Measurements from ENCODE around the gene CXCL9.
"Not testable (repeated sequence)": the region's sequence is repeated elsewhere in the genome, so short reads cannot be mapped to it uniquely, and the experiment has no call there.

The CXCL9 gene

DNA sequence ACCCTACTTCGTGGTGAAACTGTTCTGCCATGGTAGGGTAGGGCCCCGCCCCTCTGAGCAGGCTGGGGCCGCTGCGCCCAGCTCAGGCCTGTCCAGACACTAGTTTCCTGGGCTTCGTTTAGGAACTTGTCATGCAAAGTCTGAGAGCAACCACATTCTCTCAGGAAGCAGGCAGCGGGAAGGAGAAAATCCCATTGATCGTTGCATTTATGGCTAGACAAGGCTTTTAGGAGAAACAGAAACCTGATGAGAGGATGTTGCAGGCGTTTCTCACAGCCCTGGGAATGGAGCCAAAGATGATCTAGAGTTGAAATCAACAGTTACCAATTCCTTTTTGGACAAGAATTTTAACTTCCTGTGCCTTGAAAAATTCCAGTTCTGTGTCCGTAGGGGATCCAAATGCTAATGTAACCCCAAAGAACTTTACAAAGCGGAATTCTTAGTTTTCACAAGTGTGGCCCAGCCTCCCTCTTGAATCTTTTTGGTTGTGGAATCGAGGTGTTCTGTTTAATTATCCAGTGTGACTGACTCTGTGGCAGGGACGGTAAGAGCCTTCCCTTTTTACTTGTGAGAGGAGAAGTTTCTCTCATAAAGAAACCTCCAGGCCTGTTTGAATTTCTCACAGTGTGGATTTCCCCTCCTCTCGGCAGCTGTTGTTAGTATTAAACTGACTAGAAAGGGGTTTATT, 4.5 kb upstream of the CXCL9 start:
- no peak for DNase-seq

DNA sequence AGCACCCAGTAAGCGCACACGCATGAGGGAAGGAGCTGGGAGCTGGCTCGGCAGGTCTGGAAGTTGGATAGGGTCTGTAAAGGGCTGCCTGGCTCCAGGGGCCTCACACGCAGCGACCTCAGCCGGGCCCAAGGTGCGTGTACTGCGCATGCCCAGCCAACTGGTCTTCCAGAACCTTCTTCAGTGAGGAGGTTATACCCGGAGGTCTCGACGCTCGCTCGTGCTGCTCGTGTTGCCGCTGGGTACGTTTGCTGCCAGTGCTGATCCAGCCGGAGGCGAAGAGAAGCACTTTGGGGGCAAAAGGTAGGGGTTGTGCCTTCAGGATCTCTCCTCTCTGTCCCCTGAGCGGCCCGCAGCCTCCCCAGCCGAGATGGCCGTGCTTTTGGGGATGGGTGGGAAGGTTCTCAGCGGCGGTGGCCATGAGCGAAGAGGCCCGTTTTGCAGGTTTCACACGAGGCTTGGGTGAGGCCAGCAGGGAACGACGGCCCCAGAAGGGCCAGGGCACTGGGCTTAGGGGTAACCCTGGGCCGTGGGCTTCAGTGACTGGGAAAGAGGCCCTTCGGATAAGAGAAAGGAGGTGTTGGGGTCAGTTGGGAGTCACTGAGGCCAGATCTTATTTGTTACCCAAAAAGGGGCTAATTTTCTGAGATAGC, 3.8 kb upstream of the CXCL9 start:
- no peak for DNase-seq

DNA sequence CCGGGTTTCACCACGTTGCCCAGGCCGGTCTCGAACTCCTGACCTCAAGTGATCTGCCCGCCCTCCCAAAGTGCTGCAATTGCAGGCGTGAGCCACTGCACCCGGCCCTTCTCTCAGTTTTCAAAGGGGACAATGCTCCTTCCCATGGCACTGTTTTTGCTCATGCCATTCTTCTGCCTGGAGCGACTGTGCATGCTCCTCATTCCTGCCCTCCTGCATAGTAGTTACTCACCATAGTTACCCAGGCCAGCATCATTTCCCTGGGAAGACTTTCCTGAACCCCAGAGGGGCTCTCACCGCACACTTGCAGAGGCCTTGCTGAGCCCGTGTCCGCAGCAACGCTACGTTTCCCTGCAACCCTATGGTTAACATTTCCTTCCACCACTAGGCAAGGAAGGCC, 3.3 kb upstream of the CXCL9 start:
- DNase-seq, result no peak

DNA sequence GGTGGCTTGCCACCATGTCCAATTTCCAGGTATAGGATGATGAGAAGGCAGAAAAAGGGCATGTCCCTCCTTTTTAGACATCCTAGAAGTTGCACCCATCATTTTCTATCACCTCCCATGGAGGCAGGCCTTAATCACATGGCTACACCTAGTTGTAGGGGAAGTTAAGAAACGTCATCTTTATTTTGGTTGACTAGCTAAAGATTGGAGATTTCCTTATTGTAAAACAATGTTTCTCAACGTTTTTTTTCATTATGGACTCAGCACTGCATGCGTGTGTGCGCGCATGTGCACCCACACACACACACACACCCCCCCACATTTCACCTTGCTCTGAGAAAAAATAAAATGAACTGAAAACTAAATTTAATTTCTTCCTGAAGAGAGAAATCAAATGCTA, 2.0 kb upstream of the CXCL9 start:
- no peak for DNase-seq

DNA sequence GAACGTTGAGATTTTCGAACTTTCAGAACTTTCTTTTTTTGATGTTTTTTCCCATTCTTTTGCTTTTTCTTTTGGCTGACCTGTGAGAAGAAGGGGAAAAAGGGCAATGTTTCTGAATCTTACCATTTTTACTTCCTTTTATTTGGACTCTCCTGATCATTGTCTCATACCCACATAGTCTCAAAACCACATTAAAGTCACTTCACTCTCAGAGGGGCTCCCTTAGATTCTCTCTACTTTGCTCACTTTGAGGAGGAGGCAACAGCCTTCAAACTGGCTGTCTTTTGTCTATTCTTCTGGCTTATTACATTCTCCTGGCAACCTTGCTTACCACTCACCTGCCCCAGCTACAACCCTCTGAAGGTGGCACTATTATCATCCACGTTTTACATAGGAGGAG, 3.7 kb downstream of the CXCL9 start:
- no peak for DNase-seq

DNA sequence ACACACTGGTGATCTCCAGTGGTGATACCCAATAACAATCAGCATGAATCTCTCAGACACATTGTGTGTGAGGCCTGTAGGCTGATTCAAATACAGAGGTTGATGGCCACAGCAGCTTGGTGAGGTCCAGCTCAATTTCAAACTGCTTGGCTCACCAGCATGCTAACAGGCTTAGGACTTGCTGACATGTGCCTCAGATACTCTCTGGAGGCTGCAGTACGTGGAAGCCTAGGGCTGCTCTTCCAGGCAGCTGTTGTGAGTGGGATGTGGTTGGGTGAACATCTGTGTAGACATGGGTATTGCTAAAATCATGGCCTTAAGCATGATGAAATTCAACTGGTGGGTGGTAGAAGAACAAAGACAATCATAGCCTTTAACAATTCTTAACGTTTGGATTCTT, 4.3 kb downstream of the CXCL9 start:
- DNase-seq, result no peak

DNA sequence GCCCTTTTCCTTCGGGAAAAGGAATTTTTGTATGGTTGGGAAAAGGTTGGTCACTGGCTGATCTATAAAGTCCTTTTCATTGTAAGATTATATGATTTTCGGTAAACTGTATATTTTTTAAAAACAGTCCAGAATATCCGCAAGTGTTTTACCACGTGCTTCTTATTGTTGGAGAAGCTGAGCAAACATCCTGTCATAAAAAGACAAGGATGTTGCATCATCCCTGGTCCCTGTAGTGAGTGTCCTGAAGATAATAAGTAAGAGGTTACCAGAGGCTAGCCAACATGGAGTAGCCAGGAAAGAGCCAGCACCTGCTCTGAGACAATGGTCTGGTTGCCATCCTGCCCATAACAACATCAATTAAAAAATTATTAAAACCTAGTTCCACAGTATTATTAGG, 5.1 kb downstream of the CXCL9 start:
- no peak for DNase-seq

DNA sequence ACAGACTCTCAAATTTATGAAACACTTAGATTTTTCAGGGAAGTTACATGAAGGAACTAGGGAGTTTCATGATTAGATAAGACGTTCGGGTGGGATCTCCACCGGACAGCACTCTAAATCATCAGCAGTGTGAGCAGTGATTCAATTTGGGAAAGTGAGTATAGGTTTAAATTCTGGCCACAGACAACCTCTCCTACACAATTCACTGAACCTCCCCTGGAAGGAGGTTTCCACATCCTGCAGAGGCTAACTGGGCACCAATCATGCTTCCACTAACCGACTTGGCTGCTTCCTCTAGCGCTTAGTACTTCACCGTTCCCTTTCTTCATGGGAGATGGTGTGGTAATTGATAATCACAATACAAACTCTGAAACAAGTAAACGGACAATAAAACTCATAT, 5.6 kb downstream of the CXCL9 start:
- no peak for DNase-seq

DNA sequence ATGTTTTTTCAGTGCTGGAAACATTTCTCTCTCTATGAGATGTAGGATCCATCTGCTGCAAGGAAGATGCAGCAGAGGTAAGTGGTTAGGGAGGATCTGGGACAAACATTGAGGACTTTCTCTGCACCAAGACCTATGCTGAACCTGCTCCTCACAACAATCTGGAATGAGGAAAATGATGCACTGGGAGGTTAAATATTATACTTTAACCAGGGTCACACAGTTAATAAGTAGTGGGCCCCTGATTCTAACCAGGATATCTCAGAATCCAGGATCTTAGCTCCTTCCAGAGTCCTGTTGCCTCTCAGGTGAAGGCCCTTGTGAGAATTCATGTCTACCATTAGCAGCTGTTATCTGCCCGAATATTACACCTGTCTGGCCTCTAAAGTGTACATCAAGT, 7.0 kb downstream of the CXCL9 start:
- no peak for DNase-seq

DNA sequence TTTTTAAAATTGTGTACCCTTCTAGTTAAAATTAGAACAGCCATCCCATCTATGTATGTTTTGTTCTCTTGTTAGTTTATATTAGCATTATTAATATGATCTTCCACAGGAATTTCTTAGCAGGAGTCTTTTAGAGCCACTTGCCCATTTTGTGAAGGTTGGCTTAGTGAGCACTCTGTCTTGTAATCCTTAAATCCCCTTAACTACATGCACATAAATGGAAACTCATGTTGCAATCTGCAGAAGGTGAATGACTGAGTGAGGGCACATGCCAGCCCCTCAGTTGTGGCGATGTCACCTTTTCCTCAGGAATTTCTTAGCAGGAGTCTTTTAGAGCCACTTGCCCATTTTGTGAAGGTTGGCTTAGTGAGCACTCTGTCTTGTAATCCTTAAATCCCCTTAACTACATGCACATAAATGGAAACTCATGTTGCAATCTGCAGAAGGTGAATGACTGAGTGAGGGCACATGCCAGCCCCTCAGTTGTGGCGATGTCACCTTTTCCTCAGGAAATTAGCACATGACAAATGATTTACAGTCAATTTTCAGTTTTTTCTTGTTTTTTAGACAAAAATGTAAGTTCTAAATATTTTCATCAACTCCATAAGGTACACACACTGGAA, 8.7 kb downstream of the CXCL9 start:
- not testable (repeated sequence) for DNase-seq

DNA sequence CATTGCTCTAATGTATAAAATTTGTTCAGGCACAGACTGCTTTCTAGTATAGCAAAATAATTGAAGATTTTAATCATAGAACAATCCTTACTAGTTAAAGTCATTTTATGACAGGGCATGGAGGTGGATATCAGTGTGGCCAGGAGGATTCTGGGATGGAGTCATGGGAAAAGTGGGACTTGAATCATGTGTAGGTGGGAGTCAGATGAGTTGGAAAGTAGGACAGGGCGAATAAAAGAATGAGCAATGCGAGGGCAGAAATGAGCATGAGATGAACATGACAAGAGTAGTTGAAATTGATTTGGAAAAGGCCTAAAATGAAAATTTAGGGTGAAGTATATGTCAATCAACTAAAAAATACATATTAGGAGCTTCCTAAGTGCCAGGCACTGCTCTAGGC, 9.4 kb downstream of the CXCL9 start:
- no peak for DNase-seq

DNA sequence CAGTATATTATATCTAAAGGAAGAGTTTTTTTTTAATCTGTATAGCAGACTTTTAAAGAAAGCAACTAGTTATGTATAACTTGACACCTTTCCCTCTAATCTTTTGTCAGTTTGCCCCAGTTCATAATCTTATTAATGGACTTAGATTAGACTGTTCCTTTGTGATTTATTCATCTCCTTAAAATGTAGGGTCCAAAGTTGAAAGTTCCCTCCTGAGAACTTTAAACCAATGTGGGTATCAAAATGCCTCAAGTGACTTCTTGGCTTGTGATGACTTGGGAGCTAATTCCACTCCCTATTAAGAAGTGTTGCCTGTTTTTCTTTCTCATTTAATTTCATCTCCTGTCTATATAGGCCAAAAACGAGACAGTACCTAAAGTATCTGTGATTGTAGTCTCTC, 10.2 kb downstream of the CXCL9 start:
- DNase-seq, result no peak

DNA sequence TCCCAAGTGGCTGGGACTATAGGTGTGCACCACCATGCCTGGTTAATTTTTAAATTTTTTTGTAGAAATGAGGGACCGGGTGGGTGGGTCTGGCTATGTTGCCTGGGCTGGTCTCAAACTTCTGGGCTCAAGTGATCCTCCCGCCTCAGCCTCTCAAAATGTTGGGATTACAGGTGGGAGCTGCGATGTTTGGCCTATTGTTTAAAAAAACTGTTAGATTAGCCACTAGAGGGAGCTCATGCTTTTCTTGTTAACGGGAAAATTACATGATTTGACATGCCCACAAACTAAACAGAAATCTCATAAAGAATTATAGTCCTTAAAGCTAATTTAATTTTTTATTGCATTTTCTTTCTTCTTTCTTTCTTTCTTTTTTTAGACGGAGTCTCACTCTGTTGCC, 11.6 kb downstream of the CXCL9 start:
- DNase-seq, result no peak

DNA sequence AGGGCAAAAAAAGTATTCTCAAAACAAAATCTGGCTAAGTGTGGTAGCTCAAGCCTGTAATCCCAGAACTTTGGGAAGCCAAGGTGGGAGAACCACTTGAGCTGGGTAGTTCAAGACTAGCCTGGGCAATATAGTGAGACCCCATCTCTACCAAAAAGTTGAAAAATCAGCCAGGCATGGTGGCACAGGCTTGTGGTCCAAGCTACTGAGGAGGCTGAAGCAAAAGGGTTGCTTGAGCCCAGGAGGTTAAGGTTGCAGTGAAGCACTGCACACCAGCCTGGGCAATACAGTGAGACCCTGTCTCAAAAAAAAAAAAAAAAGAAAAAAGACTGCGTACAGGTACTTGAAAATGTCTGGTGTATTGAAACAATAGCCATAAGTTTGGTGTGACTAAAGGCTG, 14.8 kb downstream of the CXCL9 start:
- no peak for DNase-seq

DNA sequence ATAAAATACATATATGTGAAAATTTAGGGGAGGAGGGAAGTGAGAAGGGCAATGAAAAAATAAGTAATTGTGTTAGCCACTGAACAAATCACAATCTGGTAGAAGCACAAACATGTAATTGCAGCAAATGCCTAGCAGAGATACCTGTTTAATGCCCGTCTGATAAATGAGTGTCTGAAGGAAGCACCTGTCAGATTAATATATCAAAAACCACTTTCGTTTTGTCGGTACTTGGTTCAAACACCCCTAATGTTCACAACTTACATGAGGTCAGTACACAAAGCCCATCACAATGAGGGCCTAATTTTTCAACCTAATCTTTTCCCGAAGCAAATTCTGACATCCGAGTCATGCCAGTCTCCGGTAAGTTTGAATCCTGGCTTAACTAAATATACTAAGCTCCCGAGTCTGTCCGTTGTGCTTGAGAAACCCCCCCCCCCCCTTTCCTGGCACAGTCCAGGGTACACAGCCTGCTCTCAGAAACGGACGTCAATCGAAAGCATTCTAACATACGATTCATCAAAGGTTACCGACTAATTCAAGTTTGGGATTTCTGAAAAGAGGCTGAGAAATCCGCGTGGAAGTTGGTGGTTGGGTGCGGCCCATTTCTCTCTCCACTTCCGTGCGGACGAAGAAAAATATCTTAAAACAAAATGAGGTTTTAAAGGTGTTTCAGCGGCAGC, 17.3 kb downstream of the CXCL9 start:
- no peak for DNase-seq

DNA sequence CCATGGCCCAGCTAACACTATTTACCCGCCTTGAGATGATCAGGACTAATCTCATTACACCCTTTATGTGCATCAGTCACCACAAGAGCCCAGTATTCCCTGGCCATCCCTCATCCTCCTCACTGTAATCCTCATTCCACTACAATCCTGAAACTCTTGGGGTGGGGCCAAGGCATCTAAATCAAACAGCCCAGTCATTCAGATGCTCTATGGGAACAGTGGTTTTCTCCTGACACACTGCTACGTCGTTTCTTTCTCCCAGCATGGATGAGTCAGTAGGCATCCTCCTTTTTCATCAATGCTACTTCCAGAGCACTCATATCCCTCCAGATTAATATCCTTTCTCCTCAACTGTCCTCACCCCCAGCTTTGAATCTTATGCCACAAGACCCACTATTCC, 22.2 kb downstream of the CXCL9 start:
- no peak for DNase-seq

DNA sequence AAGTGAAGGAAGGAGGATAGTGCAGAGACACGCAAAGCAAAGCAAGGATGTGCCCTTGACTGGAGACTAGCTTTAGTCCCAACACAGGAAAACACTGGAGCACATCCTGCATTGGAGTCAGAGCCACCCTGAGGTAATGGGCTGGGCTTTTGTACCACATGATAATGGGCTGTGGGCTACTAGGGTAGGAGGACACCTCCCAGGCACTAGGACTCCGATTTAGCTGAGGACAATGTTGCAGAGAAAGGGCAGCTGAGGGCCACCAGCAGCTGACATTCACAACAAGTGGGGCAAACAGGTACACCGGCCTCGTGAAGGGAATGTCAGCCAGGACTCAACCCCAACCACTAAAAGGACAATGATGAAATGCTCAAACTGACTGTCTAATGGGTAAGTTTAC, 26.7 kb downstream of the CXCL9 start:
- no peak for DNase-seq

DNA sequence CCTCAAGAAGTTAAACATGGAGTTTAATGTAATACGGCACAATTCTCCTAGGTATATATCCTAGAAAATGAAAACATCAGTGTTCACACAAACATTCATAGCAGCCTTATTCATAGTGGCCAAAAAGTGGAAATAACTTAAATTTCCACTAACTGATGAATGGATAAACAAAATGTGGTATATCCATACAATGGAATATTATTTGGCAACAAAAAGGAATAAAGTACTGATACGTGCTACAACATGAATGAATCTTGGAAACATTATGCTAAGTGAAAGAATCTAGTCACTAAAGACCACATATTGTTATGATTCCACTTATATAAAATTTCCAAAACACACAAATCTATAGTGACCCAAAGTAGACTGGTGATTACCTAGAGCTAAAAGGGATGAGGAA, 31.1 kb downstream of the CXCL9 start:
- no peak for DNase-seq

DNA sequence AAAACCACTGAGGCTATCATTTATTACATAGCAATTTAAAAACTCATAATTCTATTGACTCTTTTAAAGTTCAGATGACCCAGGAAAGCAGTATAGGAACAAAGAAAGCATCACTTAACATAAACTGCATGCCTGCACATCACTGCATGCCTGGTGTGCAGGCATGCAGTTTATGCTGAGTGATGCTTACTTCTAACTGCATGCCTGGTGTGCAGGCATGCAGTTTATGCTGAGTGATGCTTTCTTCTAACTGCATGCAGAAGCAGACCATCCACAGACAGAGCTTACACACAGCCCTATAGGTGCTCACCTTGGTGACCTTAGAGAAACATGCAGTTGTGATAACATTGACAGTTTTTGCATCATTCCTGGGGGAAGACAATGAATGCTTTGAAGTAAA, 33.5 kb downstream of the CXCL9 start:
- DNase-seq, result no peak

DNA sequence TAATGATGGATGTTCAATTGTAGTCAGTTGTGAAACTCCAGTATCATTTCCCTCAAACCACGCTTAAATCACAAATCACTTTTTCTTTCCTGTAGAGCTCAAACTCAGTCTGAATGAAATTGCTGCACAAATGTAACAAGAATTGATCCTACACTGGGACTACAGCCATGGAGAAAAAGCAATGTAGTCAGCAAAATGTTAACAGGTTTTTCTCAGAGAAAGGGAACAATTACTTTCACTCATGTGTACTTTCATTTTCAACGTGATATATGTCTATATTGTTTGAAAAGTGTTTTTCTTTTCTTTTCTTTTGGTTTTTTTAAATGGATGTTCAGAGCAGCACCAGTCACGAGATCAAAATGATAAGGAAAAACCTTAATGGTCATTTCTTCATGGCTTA, 39.2 kb downstream of the CXCL9 start:
- DNase-seq, result no peak

DNA sequence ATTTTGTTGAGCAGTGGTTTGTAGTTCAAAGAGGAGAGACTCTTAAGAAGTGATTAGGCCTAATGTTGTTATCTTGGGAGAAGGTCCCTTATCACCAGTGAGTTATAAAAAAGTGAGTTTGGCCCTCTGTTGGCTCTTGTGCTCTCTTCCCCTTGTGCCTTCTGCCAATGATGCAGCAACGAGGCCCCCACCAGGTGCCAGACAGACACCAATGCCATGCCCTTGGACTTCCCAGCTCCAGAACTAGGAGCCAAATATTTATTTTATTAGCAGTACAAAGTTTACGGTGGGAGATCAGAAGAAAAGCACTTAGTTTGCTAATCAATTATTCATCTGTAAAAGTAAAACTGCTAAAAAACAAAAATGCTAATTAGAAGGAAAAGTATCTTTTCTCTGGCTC, 43.8 kb downstream of the CXCL9 start:
- DNase-seq, result no peak

DNA sequence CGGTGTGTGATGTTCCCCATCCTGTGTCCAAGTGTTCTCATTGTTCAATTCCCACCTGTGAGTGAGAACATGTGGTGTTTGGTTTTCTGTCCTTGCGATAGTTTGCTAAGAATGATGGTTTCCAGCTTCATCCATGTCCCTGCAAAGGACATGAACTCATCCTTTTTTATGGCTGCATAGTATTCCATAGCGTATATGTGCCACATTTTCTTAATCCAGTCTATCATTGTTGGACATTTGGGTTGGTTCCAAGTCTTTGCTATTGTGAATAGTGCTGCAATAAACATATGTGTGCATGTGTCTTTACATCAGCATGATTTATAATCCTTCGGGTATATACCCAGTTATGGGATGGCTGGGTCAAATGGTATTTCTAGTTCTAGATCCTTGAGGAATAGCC, 45.2 kb downstream of the CXCL9 start:
- DNase-seq, result not testable (repeated sequence)

DNA sequence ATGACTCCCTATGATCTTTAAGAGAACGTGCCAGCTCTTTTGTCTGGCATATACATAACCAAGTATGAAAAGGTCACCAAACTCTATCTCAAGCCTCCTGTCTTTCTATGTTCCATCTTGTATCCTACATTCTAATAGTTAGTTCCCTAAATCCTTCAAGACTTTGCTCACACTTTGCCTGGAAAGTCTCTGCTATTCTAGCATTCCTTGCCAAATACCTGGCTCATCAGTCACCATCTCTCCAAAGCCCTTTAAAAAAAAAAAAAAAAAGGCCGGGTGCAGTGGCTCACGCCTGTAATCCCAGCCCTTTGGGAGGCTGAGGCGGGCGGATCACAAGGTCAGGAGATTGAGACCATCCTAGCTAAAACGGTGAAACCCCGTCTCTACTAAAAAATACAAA, 48.8 kb downstream of the CXCL9 start:
- not testable (repeated sequence) for DNase-seq

DNA sequence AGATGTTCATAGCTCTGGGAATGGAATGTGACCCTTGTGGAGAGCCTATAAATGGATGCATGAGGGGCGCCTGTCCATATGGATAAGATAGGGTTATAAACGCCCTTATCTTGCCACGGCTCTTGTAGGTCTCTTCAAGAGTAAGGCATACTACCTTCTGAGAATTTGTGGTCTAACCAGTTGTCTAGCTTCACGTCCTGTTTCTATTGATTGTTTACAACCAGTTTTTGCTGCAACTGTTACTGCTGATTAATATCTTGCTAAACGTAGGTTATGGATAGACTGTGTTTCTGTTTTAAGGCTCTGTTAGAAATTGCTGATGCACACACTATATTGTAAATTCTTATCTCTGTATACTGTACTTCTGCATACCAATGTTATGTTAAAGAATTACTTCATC, 52.5 kb downstream of the CXCL9 start:
- not testable (repeated sequence) for DNase-seq
